Prostate gland (tissue), 2 donors: ENCODE measurements around the gene VAV3. TPM values are rescaled to one million over a fixed set of nuclear protein-coding genes. Genes with fewer than 3 reads are reported as not detected.

Experiments used
- DNase-seq: peaks from one replicate; pipeline ENCODE4 v3.0.0-alpha.2; 2019; ENCODE audit warnings: low spot score
- H3K27ac ChIP-seq, 2 donors: fragments of 200-600 bp; sonication (generic); 2 replicates each; pipeline ENCODE4 v1.5.1; 2017 to 2019
- H3K27me3 ChIP-seq: fragments of 200-600 bp; sonication (generic); replicated peaks from 2 replicates; pipeline ENCODE4 v1.5.1; 2019; ENCODE audit not compliant: insufficient read depth
- H3K36me3 ChIP-seq, 2 donors: fragments of 200-600 bp; sonication (generic); 1 replicate in 1 of 2; 2 replicates in 1 of 2; pipeline versions ENCODE4 v1.5.1 to v1.8.1; 2017 to 2019
- H3K4me1 ChIP-seq: fragments of 200-600 bp; sonication (generic); replicated peaks from 2 replicates; pipeline ENCODE4 v1.5.1; 2019
- H3K4me3 ChIP-seq, 2 donors: fragments of 200-600 bp; sonication (generic); 2 replicates each; pipeline ENCODE4 v1.5.1; 2017 to 2019
- H3K9me3 ChIP-seq: fragments of 200-600 bp; sonication (generic); 2 replicates; pipeline ENCODE4 v1.5.1; 2017
- CTCF ChIP-seq, 4 experiments: fragments of 200-600 bp in 2 of 4; fragments of 450-650 bp in 2 of 4; sonication (generic) in 2 of 4; IDR thresholded peaks; 1 replicate in 3 of 4; 2 replicates in 1 of 4; pipeline ENCODE4 v1.5.1; 2016 to 2019; ENCODE audit warnings: antibody characterized with exemption in 4 of 4, mild to moderate bottlenecking in 2 of 4, moderate library complexity in 2 of 4
- POLR2A ChIP-seq: fragments of 450-650 bp; IDR thresholded peaks from one replicate; pipeline ENCODE4 v1.6.1; 2016; ENCODE audit warnings: antibody characterized with exemption, mild to moderate bottlenecking
- POLR2AphosphoS5 ChIP-seq: sonication (generic); formaldehyde crosslinking; IDR thresholded peaks from one replicate; pipeline ENCODE4 v1.6.1; 2017; ENCODE audit warnings: antibody characterized with exemption
- WGBS: methylation state at CpG from one replicate; pipeline ENCODE4 v1.1.5; 2018; 5-methylcytosine and 5-hydroxymethylcytosine counted together
- intact Hi-C: fragments of 100-400 bp; cut with DNase I; formaldehyde crosslinking; loops from one replicate; pipeline ENCODE4 v1.14.2; 2022
- total RNA-seq, 2 donors: library from RNA; depleted of rRNA; stranded (reverse); fragments of >200 nt; gene quantifications; one replicate each; pipeline ENCODE4 v1.1.0, GENCODE V29; 2016

Gene VAV3
- total RNA-seq, 2 donors from 2014 or later: 14.5 TPM

- Histone ChIP-seq H3K27me3 (no peaks in the 10 kb centered on the region), H3K27ac (no peak overlapping the region), H3K36me3 (no peaks in the 10 kb centered on the region), H3K4me3 (no peak overlapping the region), H3K9me3 (no peaks in the 10 kb centered on the region), H3K4me1 (no peaks in the 10 kb centered on the region)
- intact Hi-C loops: no loop called here
- no peak for DNase-seq
- 97% methylated on average over 1 of the region's 1 CpG for WGBS
- TF ChIP-seq POLR2A: no peak
- TF ChIP-seq CTCF (IDR thresholded peaks at IDR 0.05): no peak
- no peak for TF ChIP-seq POLR2AphosphoS5
Observed at GRCh38 chr1:107620753-107621152, 344.2 kb downstream of the VAV3 start.

GRCh38 chr1:107618539-107618938, 346.4 kb downstream of the VAV3 start:
- TF ChIP-seq CTCF (IDR thresholded peaks at IDR 0.05) (no peak), POLR2A (no peak), POLR2AphosphoS5 (no peak)
- Histone ChIP-seq H3K36me3 (no peaks in the 10 kb centered on the region), H3K4me3 (no peak overlapping the region), H3K4me1 (no peaks in the 10 kb centered on the region), H3K27me3 (no peaks in the 10 kb centered on the region), H3K9me3 (no peaks in the 10 kb centered on the region), H3K27ac (no peak overlapping the region)
- intact Hi-C loops: no loop called here
- DNase-seq: no peak

GRCh38 chr1:107617921-107618320, 347.1 kb downstream of the VAV3 start:
- Histone ChIP-seq H3K27ac (no peak overlapping the region), H3K4me3 (no peak overlapping the region), H3K4me1 (no peaks in the 10 kb centered on the region), H3K9me3 (no peaks in the 10 kb centered on the region), H3K27me3 (no peaks in the 10 kb centered on the region), H3K36me3 (no peaks in the 10 kb centered on the region)
- 89% methylated on average over 8 of the region's 8 CpGs for WGBS
- no peak for DNase-seq
- intact Hi-C loops: no loop called here
- TF ChIP-seq CTCF (IDR thresholded peaks at IDR 0.05) (no peak), POLR2AphosphoS5 (no peak), POLR2A (no peak)

DNA sequence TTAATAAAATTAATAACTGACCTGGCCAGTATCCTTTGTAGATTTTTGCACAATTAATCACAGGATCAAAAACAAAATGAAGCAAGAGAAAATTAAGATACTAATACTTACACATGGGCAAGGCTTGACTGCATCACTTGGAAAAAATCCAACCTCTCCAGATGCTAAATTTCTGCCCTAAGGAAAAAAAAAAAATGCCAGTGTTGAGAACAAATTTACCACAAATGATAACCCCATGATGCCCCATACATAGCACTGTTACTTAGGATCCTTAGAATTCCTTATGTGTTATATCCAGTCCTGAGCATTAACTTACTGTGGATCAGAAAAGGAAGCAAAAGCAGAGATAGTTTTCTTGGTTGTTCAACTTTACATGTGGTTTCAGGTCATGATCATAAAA, 347.5 kb downstream of the VAV3 start:
- Histone ChIP-seq H3K36me3 (no peaks in the 10 kb centered on the region), H3K4me1 (no peaks in the 10 kb centered on the region), H3K27me3 (no peaks in the 10 kb centered on the region), H3K27ac (no peak overlapping the region), H3K9me3 (no peaks in the 10 kb centered on the region), H3K4me3 (no peak overlapping the region)
- intact Hi-C loops: no loop called here
- TF ChIP-seq POLR2AphosphoS5: no peak
- TF ChIP-seq CTCF (IDR thresholded peaks at IDR 0.05): no peak
- TF ChIP-seq POLR2A: no peak
- DNase-seq: no peak

- TF ChIP-seq POLR2AphosphoS5 (no peak), CTCF (IDR thresholded peaks at IDR 0.05) (no peak), POLR2A (no peak)
- no peak for DNase-seq
- H3K4me1 ChIP-seq: no peaks in the 10 kb centered on the region
- H3K4me3 ChIP-seq: no peak overlapping the region
- no peaks in the 10 kb centered on the region for H3K9me3 ChIP-seq
- intact Hi-C loops: no loop called here
- 82% methylated on average over 1 of the region's 1 CpG for WGBS
- no peaks in the 10 kb centered on the region for H3K27me3 ChIP-seq
- no peaks in the 10 kb centered on the region for H3K36me3 ChIP-seq
- H3K27ac ChIP-seq: no peak overlapping the region
Observed at GRCh38 chr1:107609808-107610207, 355.2 kb downstream of the VAV3 start.
